ENCODE results near the gene TFDP3.

TFDP3 gene, protein sequence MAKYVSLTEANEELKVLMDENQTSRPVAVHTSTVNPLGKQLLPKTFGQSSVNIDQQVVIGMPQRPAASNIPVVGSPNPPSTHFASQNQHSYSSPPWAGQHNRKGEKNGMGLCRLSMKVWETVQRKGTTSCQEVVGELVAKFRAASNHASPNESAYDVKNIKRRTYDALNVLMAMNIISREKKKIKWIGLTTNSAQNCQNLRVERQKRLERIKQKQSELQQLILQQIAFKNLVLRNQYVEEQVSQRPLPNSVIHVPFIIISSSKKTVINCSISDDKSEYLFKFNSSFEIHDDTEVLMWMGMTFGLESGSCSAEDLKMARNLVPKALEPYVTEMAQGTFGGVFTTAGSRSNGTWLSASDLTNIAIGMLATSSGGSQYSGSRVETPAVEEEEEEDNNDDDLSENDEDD

GRCh38 chrX:133218329-133218728 is at the start of gene TFDP3:
Gene TFDP3 (minus strand): TSS chrX:133218354. CDS start chrX:133218259, 95 bp downstream.
- no peak for DNase-seq

DNA sequence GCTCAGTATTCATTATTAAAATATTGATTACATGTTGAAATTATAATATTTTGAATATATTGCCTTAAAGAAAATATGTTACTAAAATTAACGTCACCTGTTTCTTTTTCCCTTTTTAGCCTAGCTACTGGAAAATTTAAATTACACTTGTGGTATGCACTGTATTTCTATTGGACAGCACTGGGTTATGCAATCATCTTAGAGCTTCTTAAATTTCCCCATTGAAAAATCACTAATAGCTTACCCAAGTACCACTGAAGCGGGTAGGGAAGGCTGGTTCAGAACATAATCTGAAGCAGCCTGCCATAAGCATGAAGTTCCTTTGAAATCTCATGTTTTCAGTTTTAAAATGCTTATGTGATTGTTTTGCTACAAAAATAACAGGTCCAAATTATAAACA is 49.5 kb upstream of the TFDP3 start:
- DNase-seq, result no peak

DNA sequence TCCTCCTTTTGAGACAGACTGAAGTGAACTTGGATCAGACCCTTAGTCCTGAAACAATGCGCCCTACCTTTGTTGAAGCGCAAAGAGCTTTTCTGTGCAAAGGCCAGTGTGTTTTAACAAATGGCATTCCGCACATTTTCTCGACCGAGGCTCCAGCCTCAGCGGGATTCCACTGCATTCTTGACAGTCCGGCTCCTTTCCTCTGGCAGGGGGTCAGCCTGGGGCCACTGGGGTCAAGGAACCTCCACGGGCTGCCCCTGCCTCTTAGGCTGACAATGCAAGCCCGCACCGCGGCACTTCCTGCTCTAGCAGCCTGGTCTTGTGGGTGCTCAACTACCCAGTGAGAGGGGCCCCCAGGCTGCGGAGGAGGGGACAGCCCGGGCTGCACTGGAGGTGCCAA is 47.2 kb upstream of the TFDP3 start:
- no peak for DNase-seq

- DNase-seq, result no peak
Measured at GRCh38 chrX:133258481-133258880, 40.3 kb upstream of the TFDP3 start.

DNA sequence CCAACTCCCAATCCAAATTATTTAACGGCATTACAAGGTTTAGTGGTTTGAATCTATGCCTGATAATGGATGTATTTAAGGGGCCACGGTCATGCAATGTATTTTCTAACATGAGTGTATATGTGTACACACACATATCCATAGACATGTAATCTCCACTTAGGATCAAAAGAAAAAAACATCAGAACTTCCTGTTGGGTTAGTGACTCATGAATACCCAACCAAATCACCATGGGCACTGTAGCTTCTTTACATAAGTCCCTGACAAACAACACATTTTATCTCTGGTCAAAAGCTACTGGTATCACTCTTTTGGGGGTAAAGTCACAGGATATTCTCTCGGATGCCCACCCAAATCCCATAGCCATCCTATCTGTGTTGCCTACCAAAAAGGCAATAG is 36.5 kb upstream of the TFDP3 start:
- DNase-seq, result no peak

GRCh38 chrX:133251204-133251603 is 33.0 kb upstream of the TFDP3 start:
- no peak for DNase-seq

GRCh38 chrX:133250184-133251100 is 32.3 kb upstream of the TFDP3 start:
- no peak for DNase-seq

- no peak for DNase-seq
Measured at GRCh38 chrX:133249266-133250058, 31.3 kb upstream of the TFDP3 start.

DNA sequence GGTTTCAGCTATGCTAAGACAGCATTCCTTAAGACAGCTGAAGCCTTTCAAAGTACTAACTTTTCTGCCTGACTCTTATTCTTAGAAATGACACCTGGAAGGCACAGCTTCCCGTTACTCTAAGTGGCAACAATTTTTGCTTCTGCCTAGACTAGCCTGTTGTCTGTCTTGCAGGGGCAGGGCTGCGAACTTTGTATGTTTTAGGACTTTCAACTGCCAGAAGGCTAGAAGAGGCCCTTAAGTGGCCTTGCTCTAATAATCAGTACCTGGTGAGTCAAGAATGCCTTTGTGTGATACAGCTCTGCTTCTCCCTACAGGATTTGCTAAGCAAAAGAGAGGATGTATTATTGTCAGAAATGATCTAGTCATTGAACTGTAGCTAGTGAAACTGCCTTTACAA is 30.0 kb upstream of the TFDP3 start:
- no peak for DNase-seq

- no peak for DNase-seq
Measured at GRCh38 chrX:133246921-133247320, 28.8 kb upstream of the TFDP3 start.

GRCh38 chrX:133235830-133236229 is 17.7 kb upstream of the TFDP3 start:
- no peak for DNase-seq

GRCh38 chrX:133232331-133232730 is 14.2 kb upstream of the TFDP3 start:
- no peak for DNase-seq

- DNase-seq, result no peak
Measured at GRCh38 chrX:133229361-133229760, 11.2 kb upstream of the TFDP3 start.

GRCh38 chrX:133215747-133216146 is 2.4 kb downstream of the TFDP3 start:
- no peak for DNase-seq

DNA sequence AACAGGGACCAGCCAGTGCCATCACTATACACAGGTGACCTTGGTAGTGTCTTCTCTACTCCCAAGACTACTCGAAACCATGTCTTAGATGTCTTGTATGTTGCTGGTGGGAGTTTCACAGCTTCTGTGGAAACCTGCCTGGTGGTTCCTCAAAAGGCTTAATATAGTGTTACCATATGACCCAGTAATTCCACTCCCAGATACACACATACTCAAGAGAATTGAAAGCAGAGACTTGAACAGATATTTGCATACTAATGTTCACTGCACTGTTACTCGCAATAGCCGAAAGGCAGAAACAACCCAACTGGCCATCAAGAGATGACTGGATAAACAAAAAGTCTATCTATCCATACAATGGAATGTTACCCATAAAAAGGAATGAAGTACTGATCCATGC is 3.1 kb downstream of the TFDP3 start:
- no peak for DNase-seq

DNA sequence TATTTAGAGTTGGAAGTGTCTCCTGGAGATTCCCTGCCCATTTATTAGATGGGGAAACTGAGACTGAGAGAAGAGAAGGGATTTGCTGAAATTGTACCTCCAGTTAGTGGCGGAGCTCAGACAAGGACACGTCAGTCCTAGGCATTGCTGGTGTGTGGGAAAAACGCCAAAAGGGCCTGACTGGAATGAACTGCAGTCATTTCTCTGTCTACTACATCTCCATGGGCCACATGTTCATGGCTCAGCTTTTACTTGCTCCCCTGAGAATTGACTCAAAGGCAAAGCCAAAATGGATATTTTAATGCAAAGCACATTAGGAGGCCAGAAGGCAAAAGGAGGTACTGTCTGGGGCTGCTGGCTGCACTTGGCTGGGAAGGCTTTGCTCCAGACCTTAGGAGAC is 3.9 kb downstream of the TFDP3 start:
- DNase-seq, result no peak

- DNase-seq, result no peak
Measured at GRCh38 chrX:133213117-133213516, 5.0 kb downstream of the TFDP3 start.

GRCh38 chrX:133207751-133208150 is 10.4 kb downstream of the TFDP3 start:
- no peak for DNase-seq

- DNase-seq, result no peak
Measured at GRCh38 chrX:133191739-133192039, 26.5 kb downstream of the TFDP3 start.

- DNase-seq, result no peak
Measured at GRCh38 chrX:133190877-133191738, 27.0 kb downstream of the TFDP3 start.

DNA sequence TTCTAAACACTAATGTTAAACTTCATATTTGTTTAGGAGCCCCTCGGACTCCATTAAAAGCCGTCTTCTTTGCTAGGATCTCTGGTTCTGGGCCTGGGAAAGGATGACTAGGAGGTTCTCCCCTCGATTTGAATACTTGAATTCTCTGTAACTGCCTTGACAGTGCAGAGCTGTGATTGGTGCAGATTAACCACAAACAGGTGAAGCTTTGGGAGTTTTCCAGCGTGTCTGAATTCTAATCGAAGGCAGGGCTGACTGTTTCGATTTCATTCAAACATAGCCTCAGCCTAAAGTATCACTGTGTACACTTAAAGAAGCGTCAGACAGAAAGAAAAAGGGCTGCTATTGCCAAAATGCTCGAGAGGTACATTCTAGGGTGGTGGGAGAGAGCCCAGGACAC is 29.0 kb downstream of the TFDP3 start:
- DNase-seq, result no peak

DNA sequence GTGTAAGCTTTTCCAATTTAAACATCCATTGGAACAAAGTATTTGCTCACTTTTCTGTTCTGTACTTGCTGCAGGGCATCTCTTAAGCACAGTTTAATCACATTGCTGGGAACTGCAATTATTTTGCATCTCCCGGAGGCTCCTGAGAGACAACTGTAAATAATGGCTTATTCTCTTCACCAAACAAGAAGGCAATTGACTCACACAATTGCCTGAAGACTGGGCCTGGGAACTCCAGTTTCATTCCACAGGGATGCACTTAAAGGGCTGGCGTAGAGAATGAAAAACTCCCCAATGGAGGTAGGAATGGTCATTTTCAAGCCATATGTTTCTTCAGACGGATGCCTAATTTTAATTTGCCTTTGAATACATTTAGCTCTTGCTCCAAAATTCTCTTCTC is 29.5 kb downstream of the TFDP3 start:
- DNase-seq, result no peak
